Measurements from ENCODE around the gene GRIK4.

The GRIK4 gene

DNA sequence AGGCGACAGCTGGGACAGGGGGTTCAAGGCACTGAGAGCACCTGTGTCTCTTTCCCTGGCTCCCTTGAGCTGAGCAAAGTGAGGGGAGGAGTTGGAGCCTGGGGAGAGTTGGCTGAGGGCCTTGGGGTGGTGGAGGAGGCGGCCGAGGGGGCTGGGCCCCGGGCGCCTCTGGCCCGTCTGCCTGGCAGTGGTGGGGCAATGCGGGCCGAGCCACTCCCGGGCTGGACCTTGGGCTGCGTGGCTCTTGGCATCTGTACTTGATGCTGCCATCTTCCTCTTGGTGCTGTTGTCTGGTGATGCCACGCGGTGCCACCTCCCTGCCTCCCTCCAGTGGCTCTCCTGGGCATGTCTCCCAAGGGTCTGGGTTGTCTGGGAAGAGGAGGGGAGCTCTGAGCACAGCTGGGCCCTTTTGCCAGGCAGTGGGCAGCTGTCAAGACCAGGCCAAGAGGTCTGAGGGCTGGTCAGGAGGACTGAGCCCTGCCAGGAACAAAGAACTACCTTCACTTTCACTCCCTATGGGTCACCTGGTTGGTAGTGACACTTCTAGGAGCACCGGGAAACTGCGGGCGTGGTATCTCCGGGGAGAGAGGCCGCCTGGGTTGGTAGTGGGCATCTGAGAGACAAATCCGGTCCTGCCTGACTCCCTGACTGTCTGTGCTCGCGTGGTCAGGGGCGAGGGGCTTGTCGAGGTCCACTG is 1.3 kb downstream of the GRIK4 start:
- Histone ChIP-seq H3K27ac (replicated peaks) (no peak overlapping the region), H3K27me3 (ENCODE audit: insufficient read depth, poor library complexity, severe bottlenecking) (peaks cover 9% of the 10 kb centered on the region), H3K4me3 (replicated peaks; ENCODE audit: insufficient read depth, low read length) (no peak overlapping the region)
- DNase-seq (ENCODE audit: low read depth in 1 of 2, low spot score in 1 of 2) = no peak
- TF ChIP-seq, protein P1, sequence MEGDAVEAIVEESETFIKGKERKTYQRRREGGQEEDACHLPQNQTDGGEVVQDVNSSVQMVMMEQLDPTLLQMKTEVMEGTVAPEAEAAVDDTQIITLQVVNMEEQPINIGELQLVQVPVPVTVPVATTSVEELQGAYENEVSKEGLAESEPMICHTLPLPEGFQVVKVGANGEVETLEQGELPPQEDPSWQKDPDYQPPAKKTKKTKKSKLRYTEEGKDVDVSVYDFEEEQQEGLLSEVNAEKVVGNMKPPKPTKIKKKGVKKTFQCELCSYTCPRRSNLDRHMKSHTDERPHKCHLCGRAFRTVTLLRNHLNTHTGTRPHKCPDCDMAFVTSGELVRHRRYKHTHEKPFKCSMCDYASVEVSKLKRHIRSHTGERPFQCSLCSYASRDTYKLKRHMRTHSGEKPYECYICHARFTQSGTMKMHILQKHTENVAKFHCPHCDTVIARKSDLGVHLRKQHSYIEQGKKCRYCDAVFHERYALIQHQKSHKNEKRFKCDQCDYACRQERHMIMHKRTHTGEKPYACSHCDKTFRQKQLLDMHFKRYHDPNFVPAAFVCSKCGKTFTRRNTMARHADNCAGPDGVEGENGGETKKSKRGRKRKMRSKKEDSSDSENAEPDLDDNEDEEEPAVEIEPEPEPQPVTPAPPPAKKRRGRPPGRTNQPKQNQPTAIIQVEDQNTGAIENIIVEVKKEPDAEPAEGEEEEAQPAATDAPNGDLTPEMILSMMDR (IDR thresholded peaks at IDR 0.05; ENCODE audit: insufficient read depth, low read length) = no peak
- TF ChIP-seq GABPA (IDR thresholded peaks at IDR 0.05; ENCODE audit: low read depth) = no peak
- no peak for TF ChIP-seq SPI1 (IDR thresholded peaks at IDR 0.05; ENCODE audit: borderline replicate concordance, low read depth)

DNA sequence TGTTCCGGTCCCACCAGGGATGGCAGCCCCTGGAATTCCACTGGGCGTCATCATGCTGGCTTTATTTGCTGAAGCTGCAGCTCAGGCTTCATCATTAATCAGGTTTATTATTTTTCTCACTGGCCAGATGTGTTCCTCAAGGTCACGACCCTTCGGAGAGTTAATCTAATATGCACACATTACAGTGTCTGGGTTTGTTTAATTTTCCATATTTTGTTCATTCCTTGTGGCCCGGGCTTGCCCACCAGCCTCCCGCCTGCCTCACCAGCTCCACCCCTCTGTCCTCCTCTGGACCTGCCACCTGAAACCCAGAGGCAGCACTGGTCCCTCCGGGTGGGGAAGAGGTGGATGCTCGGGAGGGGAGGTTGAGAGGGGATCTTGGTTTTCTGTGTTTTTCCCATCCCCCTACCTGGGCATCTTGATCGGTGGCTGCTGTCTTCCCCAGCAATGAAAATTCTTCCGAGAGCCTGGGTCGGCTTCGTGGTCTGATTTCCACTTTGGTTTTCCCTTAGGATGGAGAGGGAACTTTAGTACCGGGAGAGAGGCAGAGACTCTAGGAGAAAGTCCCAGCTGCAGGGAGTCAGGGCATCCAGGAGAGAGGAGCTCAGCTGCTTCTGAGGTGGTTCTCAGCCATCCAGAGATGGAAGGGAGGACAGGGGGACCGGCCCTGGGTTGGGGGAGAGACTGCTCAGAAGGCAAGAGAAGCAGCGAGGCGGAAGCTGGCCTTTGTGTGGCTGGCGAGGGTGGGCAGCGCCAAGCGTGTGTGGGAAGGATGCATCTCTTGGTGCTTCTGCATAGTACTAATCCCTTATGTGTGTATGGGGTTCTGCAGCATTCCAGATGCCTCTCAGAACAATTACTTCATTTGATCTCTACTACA is 2.1 kb downstream of the GRIK4 start:
- DNase-seq (ENCODE audit: low read depth in 1 of 2, low spot score in 1 of 2) = no peak
- peaks cover 9% of the 10 kb centered on the region for H3K27me3 ChIP-seq (ENCODE audit: insufficient read depth, poor library complexity, severe bottlenecking)

DNA sequence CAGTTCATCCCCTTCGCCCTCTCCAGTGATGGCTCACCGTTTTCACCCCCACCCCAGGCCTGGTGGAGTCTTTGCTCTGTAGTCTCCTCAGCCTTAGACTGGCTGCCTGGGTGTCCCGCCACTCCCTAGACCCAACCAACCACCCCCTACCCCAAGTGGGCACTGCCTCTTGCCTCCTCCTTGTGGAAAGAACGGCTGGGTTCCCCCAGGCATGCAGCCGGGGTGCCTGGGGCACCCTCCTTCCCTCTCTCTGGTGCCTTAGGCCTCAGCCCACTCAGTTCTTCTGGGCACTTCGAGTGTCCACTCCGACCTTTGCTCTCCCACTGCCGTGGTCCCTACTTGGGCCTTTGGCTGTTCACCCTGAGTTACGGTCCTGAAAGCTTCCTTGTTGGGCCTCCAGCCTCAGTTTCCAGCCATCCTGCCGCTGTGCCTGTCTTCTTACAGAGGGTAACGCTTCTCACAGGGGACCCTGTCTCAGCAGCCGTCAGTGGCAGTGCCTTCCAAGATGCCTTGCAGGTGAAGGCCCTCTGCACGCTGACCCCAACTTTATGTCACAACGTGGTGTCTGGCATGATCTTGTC is 3.1 kb downstream of the GRIK4 start:
- Histone ChIP-seq H3K4me3 (replicated peaks; ENCODE audit: insufficient read depth, low read length) (no peak overlapping the region), H3K27ac (replicated peaks) (no peak overlapping the region), H3K27me3 (ENCODE audit: insufficient read depth, poor library complexity, severe bottlenecking) (peaks cover 9% of the 10 kb centered on the region)
- TF ChIP-seq, protein P2, sequence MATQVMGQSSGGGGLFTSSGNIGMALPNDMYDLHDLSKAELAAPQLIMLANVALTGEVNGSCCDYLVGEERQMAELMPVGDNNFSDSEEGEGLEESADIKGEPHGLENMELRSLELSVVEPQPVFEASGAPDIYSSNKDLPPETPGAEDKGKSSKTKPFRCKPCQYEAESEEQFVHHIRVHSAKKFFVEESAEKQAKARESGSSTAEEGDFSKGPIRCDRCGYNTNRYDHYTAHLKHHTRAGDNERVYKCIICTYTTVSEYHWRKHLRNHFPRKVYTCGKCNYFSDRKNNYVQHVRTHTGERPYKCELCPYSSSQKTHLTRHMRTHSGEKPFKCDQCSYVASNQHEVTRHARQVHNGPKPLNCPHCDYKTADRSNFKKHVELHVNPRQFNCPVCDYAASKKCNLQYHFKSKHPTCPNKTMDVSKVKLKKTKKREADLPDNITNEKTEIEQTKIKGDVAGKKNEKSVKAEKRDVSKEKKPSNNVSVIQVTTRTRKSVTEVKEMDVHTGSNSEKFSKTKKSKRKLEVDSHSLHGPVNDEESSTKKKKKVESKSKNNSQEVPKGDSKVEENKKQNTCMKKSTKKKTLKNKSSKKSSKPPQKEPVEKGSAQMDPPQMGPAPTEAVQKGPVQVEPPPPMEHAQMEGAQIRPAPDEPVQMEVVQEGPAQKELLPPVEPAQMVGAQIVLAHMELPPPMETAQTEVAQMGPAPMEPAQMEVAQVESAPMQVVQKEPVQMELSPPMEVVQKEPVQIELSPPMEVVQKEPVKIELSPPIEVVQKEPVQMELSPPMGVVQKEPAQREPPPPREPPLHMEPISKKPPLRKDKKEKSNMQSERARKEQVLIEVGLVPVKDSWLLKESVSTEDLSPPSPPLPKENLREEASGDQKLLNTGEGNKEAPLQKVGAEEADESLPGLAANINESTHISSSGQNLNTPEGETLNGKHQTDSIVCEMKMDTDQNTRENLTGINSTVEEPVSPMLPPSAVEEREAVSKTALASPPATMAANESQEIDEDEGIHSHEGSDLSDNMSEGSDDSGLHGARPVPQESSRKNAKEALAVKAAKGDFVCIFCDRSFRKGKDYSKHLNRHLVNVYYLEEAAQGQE (IDR thresholded peaks at IDR 0.05; ENCODE audit: insufficient replicate concordance, low read depth) = no peak
- TF ChIP-seq GABPA (IDR thresholded peaks at IDR 0.05; ENCODE audit: low read depth) = no peak
- TF ChIP-seq, protein P1 (IDR thresholded peaks at IDR 0.05; ENCODE audit: insufficient read depth, low read length) = no peak
- no peak for DNase-seq (ENCODE audit: low read depth in 1 of 2, low spot score in 1 of 2)

More for the DNA sequence above, 2.1 kb downstream of the GRIK4 start:
- Histone ChIP-seq H3K4me3 (replicated peaks; ENCODE audit: insufficient read depth, low read length) (no peak overlapping the region), H3K27ac (replicated peaks) (no peak overlapping the region)
- TF ChIP-seq GABPA (IDR thresholded peaks at IDR 0.05; ENCODE audit: low read depth) (no peak), SPI1 (IDR thresholded peaks at IDR 0.05; ENCODE audit: borderline replicate concordance, low read depth) (no peak), POLR2AphosphoS5 (IDR thresholded peaks at IDR 0.05; ENCODE audit: low read depth) (no peak)
- TF ChIP-seq, protein P2 (IDR thresholded peaks at IDR 0.05; ENCODE audit: insufficient replicate concordance, low read depth) = no peak
- TF ChIP-seq, protein P1 (IDR thresholded peaks at IDR 0.05; ENCODE audit: insufficient read depth, low read length) = no peak
